Breast epithelium (tissue), 3 donors: ENCODE measurements around the gene MBLAC2.

Experiments
- CTCF ChIP-seq, 3 donors: fragments of 450-650 bp; IDR thresholded peaks; one replicate each; pipeline ENCODE4 v1.5.1; 2016 to 2017; ENCODE audit warnings: antibody characterized with exemption in 3 of 3, mild to moderate bottlenecking in 3 of 3, moderate library complexity in 3 of 3
- POLR2A ChIP-seq: fragments of 450-650 bp; IDR thresholded peaks from one replicate; pipeline ENCODE4 v1.6.1; 2016; ENCODE audit warnings: antibody characterized with exemption, mild to moderate bottlenecking, moderate library complexity
- POLR2AphosphoS5 ChIP-seq, 3 donors: sonication (generic); formaldehyde crosslinking; IDR thresholded peaks; one replicate each; pipeline ENCODE4 v1.6.1; 2017; ENCODE audit warnings: antibody characterized with exemption in 3 of 3

- TF ChIP-seq CTCF (IDR thresholded peaks at IDR 0.05) (no peak), POLR2AphosphoS5 (IDR thresholded peaks at IDR 0.05) (no peak), POLR2A (no peak)
These were observed 44.1 kb upstream of the MBLAC2 start for GRCh38 chr5:90518661-90519060.
